Immature natural killer cell (primary cell): Measurements from ENCODE around the gene ZNF683. TPM values are rescaled to one million over a fixed set of nuclear protein-coding genes. Genes with fewer than 3 reads are reported as not detected.
A peak's percentile ranks its signal among the peaks of the same experiment; 100 is the strongest.
"Not testable (repeated sequence)": the region's sequence is repeated elsewhere in the genome, so short reads cannot be mapped to it uniquely, and the experiment has no call there.

Experiments used
- DNase-seq, 3 donors: peaks; one replicate each; pipeline ENCODE4 v3.0.0; 2022; ENCODE audit warnings: mixed read lengths in 1 of 3
- H3K27ac Mint-ChIP-seq, 6 donors: one replicate each; pipeline ENCODE4 v1.8.0; 2020; ENCODE audit warnings: mixed read lengths in 6 of 6, mild to moderate bottlenecking in 5 of 6, inconsistent platforms in 4 of 6, moderate library complexity in 3 of 6
- H3K27me3 Mint-ChIP-seq, 3 donors: one replicate each; pipeline ENCODE4 v1.8.0; 2020 to 2021; ENCODE audit warnings: low read depth in 3 of 3, mild to moderate bottlenecking in 3 of 3, mixed read lengths in 3 of 3, moderate library complexity in 3 of 3, inconsistent platforms in 1 of 3
- H3K36me3 Mint-ChIP-seq, 3 donors: one replicate each; pipeline ENCODE4 v1.8.0; 2020; ENCODE audit warnings: mixed read lengths in 3 of 3, inconsistent platforms in 2 of 3, mild to moderate bottlenecking in 2 of 3
- H3K4me1 Mint-ChIP-seq, 2 donors: one replicate each; pipeline ENCODE4 v1.8.0; 2020; ENCODE audit warnings: inconsistent platforms in 2 of 2, mild to moderate bottlenecking in 2 of 2, mixed read lengths in 2 of 2, moderate library complexity in 1 of 2
- H3K4me3 Mint-ChIP-seq, 5 donors: one replicate each; pipeline ENCODE4 v1.8.0; 2020; ENCODE audit warnings: mild to moderate bottlenecking in 5 of 5, mixed read lengths in 5 of 5, inconsistent platforms in 3 of 5, moderate library complexity in 3 of 5
- H3K9me3 Mint-ChIP-seq, 6 donors: one replicate each; pipeline ENCODE4 v1.8.0; 2020; ENCODE audit warnings: mild to moderate bottlenecking in 6 of 6, mixed read lengths in 6 of 6, inconsistent platforms in 4 of 6, moderate library complexity in 3 of 6
- polyA plus RNA-seq, 3 donors: library from polyadenylated mRNA; unstranded; fragments of 300-500 nt; fragmentation: Illumina TruSeq; gene quantifications; one replicate each; pipeline ENCODE4 v1.2.3, GENCODE V29; 2021

Gene ZNF683
- polyA plus RNA-seq, 3 donors from 2014 or later = 4.1 to 61.3 (median 24.2) TPM

GRCh38 chr1:26335774-26336476, 36.6 kb downstream of the ZNF683 start:
- no peak for DNase-seq
- H3K36me3 Mint-ChIP-seq = no peaks in the 10 kb centered on the region
- H3K4me1 Mint-ChIP-seq = peaks cover 12 to 16% of the 10 kb centered on the region in 2 donors
- no peaks in the 10 kb centered on the region for H3K9me3 Mint-ChIP-seq
- H3K27ac Mint-ChIP-seq = peak overlapping the region in 4 of 6 donors; percentile 21 to 67 (median 55)
- H3K27me3 Mint-ChIP-seq = peaks cover 0 to 9% (median 0%) of the 10 kb centered on the region in 3 donors
- H3K4me3 Mint-ChIP-seq = peak overlapping the region; percentile 89 to 92 (median 89)

GRCh38 chr1:26333312-26333711, 39.2 kb downstream of the ZNF683 start:
- H3K9me3 Mint-ChIP-seq, H3K4me3 Mint-ChIP-seq, H3K36me3 Mint-ChIP-seq, H3K27me3 Mint-ChIP-seq, DNase-seq, H3K27ac Mint-ChIP-seq: not testable (repeated sequence)
- H3K4me1 Mint-ChIP-seq = peaks cover 12 to 16% of the 10 kb centered on the region in 2 donors

GRCh38 chr1:26330276-26330675, 42.3 kb downstream of the ZNF683 start:
- H3K27me3 Mint-ChIP-seq = peaks cover 0 to 7% (median 2%) of the 10 kb centered on the region in 3 donors
- peaks cover under 1 to 6% of the 10 kb centered on the region in 2 donors for H3K4me1 Mint-ChIP-seq
- H3K9me3 Mint-ChIP-seq = no peaks in the 10 kb centered on the region
- no peak overlapping the region for H3K27ac Mint-ChIP-seq
- no peak for DNase-seq
- no peak overlapping the region for H3K4me3 Mint-ChIP-seq
- no peaks in the 10 kb centered on the region for H3K36me3 Mint-ChIP-seq

GRCh38 chr1:26329380-26329779, 43.2 kb downstream of the ZNF683 start:
- H3K27ac Mint-ChIP-seq, DNase-seq, H3K9me3 Mint-ChIP-seq, H3K27me3 Mint-ChIP-seq, H3K4me1 Mint-ChIP-seq, H3K4me3 Mint-ChIP-seq, H3K36me3 Mint-ChIP-seq: not testable (repeated sequence)

DNA sequence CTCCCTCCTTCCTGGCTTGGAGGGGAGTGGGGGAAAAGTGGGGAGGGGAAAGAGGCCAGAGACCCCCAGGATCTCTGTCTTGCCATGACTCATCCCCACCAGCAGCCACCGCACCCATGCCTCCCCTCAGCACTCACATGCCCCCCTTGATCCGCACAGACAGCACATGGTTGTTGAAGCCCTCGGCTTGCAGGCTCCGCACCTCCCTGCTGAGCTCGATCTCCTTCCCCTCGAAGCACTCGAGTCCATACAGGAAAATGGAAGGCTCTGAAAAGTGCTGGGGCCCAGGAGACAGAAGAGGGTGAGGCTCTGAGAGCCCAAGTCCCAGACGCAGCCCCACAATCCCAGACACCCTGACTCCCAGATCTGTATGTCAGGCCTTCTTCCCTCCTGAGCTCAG, 44.0 kb downstream of the ZNF683 start:
- Mint-ChIP-seq H3K27me3 (peaks cover 0 to 7% (median 2%) of the 10 kb centered on the region in 3 donors), H3K27ac (no peak overlapping the region), H3K4me1 (no peaks in the 10 kb centered on the region), H3K4me3 (no peak overlapping the region), H3K36me3 (peaks cover 0 to 3% (median 0%) of the 10 kb centered on the region in 3 donors), H3K9me3 (no peaks in the 10 kb centered on the region)
- DNase-seq = no peak

- peaks cover 0 to 7% (median 2%) of the 10 kb centered on the region in 3 donors for H3K27me3 Mint-ChIP-seq
- H3K4me3 Mint-ChIP-seq = no peak overlapping the region
- no peaks in the 10 kb centered on the region for H3K9me3 Mint-ChIP-seq
- H3K4me1 Mint-ChIP-seq = no peaks in the 10 kb centered on the region
- H3K36me3 Mint-ChIP-seq = peaks cover 0 to 9% (median 0%) of the 10 kb centered on the region in 3 donors
- H3K27ac Mint-ChIP-seq = no peak overlapping the region
- no peak for DNase-seq
Observed at GRCh38 chr1:26327956-26328362, 44.6 kb downstream of the ZNF683 start.

DNA sequence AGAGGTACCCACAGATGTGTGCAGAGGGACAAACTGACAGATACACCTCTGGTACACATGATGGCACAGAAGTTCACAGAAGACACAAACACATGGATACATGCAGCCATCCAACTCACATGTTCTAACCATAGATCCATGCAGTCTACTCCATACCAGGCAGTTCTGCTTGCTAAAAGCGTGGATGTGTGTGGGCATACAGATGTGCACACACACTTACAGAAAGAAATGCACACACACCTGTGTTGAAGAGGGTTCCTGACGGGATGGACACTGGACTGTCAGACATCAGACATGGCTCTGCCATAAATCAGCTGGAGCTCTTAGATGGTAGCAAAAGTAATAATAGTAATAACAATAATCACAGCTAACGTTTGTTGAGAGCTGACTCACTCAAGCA, 48.0 kb downstream of the ZNF683 start:
- H3K4me3 Mint-ChIP-seq = no peak overlapping the region
- H3K4me1 Mint-ChIP-seq = peaks cover 17 to 30% of the 10 kb centered on the region in 2 donors
- no peaks in the 10 kb centered on the region for H3K9me3 Mint-ChIP-seq
- peaks cover 4 to 18% (median 5%) of the 10 kb centered on the region in 3 donors for H3K36me3 Mint-ChIP-seq
- H3K27ac Mint-ChIP-seq = no peak overlapping the region
- peaks cover 0 to 4% (median 1%) of the 10 kb centered on the region in 3 donors for H3K27me3 Mint-ChIP-seq
- no peak for DNase-seq

DNA sequence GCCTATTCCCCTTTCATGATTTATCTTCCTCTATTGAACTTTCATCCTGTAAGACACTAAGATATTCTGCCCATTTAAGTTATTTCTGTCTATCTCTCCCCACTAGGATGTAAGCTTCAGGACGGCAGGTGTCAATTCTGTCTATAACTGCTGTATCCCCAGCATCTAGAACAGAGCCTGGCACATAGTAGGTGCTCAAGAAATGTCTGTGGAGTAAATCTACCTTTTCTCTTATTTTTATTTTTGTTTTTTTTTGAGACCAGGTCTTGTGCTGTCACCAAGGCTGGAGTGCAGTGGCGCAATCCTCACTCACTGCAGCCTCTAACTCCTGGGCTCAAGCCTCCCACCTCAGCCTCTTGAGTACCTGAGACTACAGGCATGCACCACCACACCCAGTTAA, 49.2 kb downstream of the ZNF683 start:
- H3K9me3 Mint-ChIP-seq = no peaks in the 10 kb centered on the region
- H3K4me1 Mint-ChIP-seq = peaks cover 29 to 42% of the 10 kb centered on the region in 2 donors
- H3K27ac Mint-ChIP-seq = no peak overlapping the region
- no peak overlapping the region for H3K4me3 Mint-ChIP-seq
- DNase-seq = no peak
- peaks cover 0 to 4% (median 1%) of the 10 kb centered on the region in 3 donors for H3K27me3 Mint-ChIP-seq
- peaks cover 4 to 18% (median 5%) of the 10 kb centered on the region in 3 donors for H3K36me3 Mint-ChIP-seq

DNA sequence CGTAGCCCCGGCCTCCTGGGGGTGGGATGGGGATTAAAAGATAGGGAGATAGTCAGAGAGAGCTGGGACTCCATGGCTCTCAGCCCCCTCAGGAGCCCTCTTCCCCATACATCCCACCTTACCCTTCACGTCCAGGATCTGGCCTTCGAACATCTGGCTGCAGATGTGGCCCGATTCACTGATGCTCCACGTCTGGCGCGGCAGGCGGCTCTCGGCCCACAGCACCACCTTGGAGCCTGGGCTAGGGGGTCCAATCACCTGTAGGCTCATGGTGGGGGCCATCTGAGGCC, 50.6 kb downstream of the ZNF683 start:
- H3K4me3 Mint-ChIP-seq = no peak overlapping the region
- DNase-seq = no peak
- H3K4me1 Mint-ChIP-seq = peaks cover 43 to 55% of the 10 kb centered on the region in 2 donors
- peaks cover 4 to 18% (median 5%) of the 10 kb centered on the region in 3 donors for H3K36me3 Mint-ChIP-seq
- H3K27me3 Mint-ChIP-seq = peaks cover 0 to 6% (median 1%) of the 10 kb centered on the region in 3 donors
- peak overlapping the region in 1 of 6 donors; percentile 58 for H3K27ac Mint-ChIP-seq
- H3K9me3 Mint-ChIP-seq = no peaks in the 10 kb centered on the region

GRCh38 chr1:26321315-26322041, 51.1 kb downstream of the ZNF683 start:
- Mint-ChIP-seq H3K36me3 (peaks cover 4 to 18% (median 5%) of the 10 kb centered on the region in 3 donors), H3K4me3 (peak overlapping the region; percentile 79 to 94 (median 84)), H3K27me3 (peaks cover 0 to 6% (median 1%) of the 10 kb centered on the region in 3 donors), H3K9me3 (no peaks in the 10 kb centered on the region), H3K4me1 (peaks cover 46 to 61% of the 10 kb centered on the region in 2 donors), H3K27ac (peak overlapping the region; percentile 58 to 96 (median 93))
- DNase-seq = peak; percentile 87 to 90 (median 88)

DNA sequence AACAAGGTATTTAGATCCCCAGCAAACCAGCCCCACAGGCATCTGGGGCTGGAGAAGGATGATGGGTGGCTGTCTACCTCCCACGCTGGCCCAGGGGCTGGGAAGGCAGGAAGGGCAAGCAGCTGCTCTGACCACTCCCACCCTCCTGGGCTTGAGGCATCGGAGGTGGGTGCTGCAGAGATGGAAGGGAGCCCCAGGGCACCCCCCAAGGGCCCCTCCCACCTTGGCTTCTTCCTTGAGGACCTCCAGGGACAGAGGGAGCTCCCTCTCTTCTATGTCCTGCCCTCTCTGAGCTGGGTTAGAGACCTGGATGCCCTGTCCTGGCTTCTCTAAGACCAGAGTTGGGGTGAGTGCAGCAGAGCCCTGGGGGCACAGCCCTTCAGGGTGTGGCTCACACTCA, 51.7 kb downstream of the ZNF683 start:
- H3K4me1 Mint-ChIP-seq = peaks cover 50 to 66% of the 10 kb centered on the region in 2 donors
- H3K27ac Mint-ChIP-seq = peak overlapping the region; percentile 58 to 96 (median 93)

DNA sequence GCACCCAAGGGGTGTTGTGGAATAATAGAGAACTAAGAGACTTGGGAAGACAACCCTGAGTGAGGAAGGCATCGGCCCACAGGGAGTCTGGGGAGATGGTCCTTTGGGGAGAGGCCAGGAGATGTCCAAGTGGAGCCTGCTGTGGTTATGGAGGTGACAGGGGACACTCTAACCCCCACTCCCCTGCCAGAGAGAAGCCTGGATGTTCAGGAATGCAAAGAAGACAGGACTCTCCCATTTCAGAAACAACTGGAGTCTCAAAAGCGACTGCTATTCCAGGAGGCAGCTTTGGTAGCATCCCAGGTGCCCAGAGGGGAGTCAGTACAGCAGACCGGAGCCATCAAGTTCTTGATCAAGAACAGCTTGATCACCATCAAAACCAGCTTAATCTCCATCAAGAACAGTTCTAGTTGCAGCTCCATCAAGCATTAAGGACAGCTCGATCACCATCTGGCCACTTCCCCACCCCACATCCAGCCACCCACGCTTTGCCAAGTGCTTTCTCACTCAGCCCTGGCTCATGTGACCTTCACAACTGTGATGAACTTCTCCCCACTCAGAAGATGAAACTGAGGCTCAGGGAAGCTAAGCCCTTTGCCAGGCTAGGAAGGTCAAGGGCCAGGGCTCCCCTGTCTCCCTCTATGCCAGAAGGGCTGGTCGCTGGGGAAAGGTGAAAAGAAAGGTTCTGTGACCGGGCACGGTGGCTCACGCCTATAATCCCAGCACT, 54.0 kb downstream of the ZNF683 start:
- Mint-ChIP-seq H3K4me3 (peak overlapping the region; percentile 83 to 97 (median 94)), H3K27ac (peak overlapping the region; percentile 62 to 94 (median 88)), H3K9me3 (no peaks in the 10 kb centered on the region), H3K4me1 (peaks cover 72 to 90% of the 10 kb centered on the region in 2 donors), H3K36me3 (peaks cover 4 to 15% (median 9%) of the 10 kb centered on the region in 3 donors), H3K27me3 (peaks cover 1 to 4% (median 2%) of the 10 kb centered on the region in 3 donors)
- DNase-seq = no peak

More for the DNA sequence above, 51.7 kb downstream of the ZNF683 start:
- DNase-seq = no peak
- peak overlapping the region; percentile 83 to 94 (median 90) for H3K4me3 Mint-ChIP-seq
- H3K27me3 Mint-ChIP-seq = peaks cover 0 to 6% (median 1%) of the 10 kb centered on the region in 3 donors
- H3K9me3 Mint-ChIP-seq = no peaks in the 10 kb centered on the region
- H3K36me3 Mint-ChIP-seq = peaks cover 4 to 18% (median 5%) of the 10 kb centered on the region in 3 donors

DNA sequence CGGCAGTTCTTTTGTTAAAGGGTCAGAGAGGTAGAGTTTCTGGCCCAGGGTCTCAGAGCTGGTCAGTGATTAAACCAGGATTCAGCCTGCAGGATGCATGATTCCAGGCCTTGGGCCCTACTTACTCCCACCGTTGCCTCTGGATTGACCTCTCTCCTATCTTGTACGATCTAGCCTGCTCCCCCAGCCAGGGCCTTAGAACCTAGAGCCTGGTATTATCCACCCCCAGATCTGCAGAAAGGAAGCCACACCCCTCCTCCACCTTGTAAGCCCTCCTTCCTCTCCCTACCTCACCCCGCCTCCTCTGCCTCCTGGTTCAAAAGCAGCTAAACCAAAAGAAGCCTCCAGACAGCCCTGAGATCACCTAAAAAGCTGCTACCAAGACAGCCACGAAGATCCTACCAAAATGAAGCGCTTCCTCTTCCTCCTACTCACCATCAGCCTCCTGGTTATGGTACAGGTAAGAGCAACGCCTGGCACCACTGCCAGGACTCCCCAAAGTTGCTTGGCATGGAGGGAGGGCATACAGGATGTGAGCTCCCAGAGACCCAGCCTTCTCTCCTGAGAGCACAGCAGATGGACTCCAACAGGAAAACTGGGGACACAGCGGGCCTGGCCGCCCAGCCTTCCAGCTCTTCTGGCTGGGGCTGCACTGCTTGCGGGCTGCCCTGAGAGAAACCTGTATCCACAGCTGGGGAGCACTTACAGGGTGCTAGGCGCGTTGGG, 54.8 kb downstream of the ZNF683 start, which contains the start of gene CD52:
Gene CD52 (plus strand): TSS at position 347 of the 726 bp plus-strand sequence. CDS start 60 bp downstream, at position 407.
- Mint-ChIP-seq H3K4me3 (peak within 1 kb of the TSS; percentile 83 to 97 (median 94)), H3K27me3 (peaks cover 1 to 4% (median 3%) of the 10 kb centered on the region in 3 donors), H3K27ac (peak within 1 kb of the TSS; percentile 62 to 94 (median 88)), H3K36me3 (peaks cover 4 to 9% (median 7%) of the 10 kb centered on the region in 3 donors), H3K9me3 (no peaks in the 10 kb centered on the region), H3K4me1 (peaks cover 79 to 97% of the 10 kb centered on the region in 2 donors)
- peak; percentile 39 to 44 (median 39) for DNase-seq
